Fibroblast of mammary gland (primary cell): Measurements from ENCODE around the gene GATA1.

Experiments
- DNase-seq: peaks from one replicate; pipeline ENCODE4 v3.0.0-alpha.2; 2010; ENCODE audit warnings: low read depth
- H3K4me3 ChIP-seq: 2 replicates; pipeline ENCODE4 v1.5.1; 2011; ENCODE audit warnings: low read depth, mild to moderate bottlenecking, low read length, moderate library complexity; ENCODE audit not compliant: control insufficient read depth
- CTCF ChIP-seq: conservative IDR thresholded peaks from 2 replicates; pipeline ENCODE4 v1.5.1; 2011; ENCODE audit warnings: low read depth, low read length, inconsistent platforms; ENCODE audit not compliant: control insufficient read depth, insufficient read depth

The GATA1 gene

GRCh38 chrX:48839686-48840085 is 53.3 kb downstream of the GATA1 start:
- no peak overlapping the region for H3K4me3 ChIP-seq
- DNase-seq, result no peak
- TF ChIP-seq CTCF, result no peak
